ENCODE measurements around the gene HMCN1.

The HMCN1 gene

DNA sequence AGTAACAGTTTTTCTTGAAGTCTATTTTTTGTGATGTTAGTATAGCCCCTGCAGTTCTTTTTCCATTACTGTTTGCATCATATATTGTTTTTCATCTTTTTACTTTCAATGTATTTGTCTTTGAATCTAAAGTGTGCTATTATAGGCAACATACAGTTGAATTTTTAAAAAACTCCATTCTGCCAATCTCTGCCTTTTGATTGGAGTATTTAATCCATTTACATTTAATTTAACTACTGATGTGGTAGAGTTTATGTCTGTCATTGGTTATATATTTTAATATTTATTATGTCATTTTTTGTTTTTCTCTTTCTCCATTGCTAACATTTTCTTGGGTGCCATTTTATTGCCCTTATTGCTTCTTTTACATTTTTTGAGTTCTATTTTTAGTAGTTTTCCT lies 296.3 kb downstream of the HMCN1 start:
- DNase-seq (ENCODE audit: low spot score), result no peak

DNA sequence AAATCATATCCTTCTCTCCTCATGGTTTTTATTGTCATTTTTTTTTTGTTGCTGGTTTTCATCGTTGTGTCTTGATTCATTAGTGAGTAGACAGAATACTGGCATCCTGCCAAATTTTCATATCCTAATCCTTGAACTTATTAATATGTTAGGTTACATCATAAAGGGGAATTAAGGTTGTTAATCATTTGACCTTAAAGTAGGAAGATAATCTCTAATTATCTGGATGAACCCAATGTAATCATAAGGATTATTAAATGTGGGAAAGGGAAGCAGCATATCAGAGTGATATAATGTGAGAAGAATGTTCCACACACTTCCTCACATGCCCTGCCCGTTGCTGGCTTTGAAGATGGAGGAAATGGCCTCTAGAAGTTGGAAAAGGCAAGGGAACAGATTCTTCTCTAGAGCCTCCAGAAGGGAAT lies 299.7 kb downstream of the HMCN1 start:
- DNase-seq (ENCODE audit: low spot score), result no peak

DNA sequence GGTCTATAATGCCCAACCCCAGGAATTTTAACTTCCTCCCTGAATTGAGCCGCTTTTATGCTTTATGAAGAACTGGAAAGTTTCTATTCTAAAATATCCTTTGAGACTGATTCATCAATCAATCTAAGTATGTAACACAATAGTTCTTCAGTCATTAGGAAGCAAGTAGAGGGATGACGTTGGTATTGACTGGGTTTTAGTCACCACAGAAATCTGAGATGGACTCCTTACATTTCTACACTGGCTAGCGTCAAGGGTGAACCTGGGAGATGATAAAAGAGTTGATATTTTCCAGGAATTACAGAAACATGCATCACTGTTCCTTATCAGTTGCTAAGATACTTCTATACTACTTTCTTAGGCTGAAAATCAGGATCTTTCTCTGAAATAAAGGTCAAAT lies 308.0 kb downstream of the HMCN1 start:
- no peak for DNase-seq (ENCODE audit: low spot score)

DNA sequence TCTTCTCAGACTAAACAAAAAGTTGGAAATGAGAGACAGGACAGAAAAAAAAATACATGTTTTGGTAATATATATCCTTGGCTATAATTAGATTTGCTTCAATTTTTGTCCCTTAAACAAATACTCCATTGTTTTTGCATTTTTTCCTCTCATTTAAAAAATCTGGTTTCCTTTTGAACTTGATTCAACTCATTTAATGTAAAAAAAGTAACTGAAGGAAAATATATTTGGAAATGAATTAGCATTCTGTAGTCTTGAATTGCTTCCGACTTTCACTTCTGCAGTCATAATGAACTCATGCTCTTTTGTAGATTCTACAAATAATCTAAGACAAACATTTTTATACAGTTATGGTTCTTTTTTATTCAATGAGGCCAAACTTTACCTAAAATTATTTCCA lies 309.1 kb downstream of the HMCN1 start:
- no peak for DNase-seq (ENCODE audit: low spot score)

DNA sequence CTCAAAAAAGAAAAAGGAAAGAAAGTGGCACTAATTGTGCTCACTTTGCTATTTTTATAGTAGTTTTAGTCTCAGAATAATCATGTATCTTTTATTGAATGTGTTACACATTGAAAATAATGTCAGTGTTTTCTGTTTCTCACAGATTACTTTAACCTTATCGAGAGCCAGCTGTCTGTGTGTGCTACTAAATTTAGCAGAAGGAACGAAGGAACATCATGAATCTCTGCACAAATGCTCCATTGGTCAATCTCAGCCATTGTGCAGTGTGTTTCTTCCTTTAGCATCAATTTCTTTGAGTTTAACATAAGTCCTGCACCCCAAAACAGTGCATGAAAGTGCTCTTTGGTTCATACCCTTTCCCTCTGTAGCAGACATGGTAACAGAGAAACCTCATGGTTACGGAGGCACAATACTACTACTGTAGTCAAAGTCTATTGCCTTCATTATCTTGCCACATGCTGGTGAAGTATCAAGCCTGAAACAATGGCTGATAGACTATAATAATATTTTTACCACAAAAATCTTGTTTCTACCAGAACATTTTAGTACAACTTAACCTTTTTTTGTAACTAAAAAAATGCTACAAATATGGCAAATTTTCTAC lies 310.0 kb downstream of the HMCN1 start:
- no peak for DNase-seq (ENCODE audit: low spot score)

DNA sequence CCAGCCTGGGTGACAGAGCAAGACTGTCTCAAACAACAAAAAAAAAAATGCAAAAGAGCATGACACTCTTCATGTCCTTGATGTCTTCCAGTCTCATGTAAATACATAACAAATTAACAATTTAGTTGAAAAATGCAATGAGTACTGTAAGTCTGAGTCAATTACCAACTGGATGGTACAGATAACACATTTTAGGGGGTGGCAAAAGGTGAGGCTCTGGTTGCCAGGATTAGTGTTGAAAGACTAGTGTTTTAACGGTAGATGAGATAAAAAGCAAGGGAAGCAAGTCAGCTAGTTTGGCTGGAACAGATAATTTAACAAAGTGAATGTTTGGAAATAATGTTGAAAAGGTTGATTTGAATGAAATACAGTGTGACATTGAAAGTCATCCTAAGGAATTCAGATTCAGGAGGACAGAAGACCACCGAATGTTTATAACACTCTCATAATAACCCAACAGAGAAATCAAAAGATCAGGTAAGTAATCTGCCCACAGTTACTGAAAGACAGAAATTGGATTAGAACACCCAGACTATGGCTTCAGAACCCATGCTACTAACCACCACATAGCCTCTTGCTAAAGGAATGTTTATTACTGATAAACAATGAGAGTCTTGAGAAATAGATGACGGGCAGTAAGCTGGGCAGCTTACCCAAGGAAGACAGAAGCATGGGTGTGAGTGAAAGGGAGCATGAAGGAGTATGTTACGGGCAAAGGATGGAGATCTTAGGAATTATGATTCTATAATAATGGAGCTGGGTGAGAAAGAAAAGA lies 312.4 kb downstream of the HMCN1 start:
- no peak for DNase-seq (ENCODE audit: low spot score)

DNA sequence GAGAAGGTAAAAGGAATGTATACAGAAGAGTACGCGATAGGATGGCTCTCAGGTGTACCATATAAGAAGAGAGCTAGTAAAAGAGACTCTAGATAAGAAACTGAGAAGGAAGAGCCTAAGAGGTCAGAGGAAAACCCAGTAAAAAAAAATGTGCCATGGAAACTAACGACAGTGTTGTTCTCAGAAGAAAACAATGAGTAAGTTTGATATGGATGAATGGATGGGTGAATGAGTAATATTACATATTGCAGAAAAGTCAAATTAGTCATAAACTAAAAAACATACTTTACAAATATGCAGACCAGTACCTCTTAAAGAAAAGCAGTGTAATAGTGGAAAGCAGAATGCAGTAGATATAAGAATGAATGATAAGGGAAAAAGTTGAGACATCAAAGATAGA lies 316.2 kb downstream of the HMCN1 start:
- DNase-seq (ENCODE audit: low spot score), result no peak

DNA sequence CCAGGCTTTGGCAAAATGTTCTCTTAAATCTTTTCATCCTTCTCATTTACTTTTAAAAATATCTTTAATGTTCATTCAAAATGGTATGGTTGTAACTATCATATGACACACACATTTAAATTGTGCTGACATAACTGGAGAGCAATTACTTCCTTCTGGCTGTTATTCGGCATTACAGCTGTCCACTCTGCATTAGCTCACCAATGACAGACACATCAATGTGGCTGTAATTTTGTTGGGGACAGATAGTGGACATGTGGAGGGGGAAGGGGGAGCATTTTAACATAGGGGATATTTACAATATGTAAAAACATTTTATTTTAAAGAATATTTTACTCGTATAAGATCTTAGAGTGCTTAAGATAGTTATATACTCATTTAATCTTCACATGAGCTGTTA lies 319.8 kb downstream of the HMCN1 start:
- no peak for DNase-seq (ENCODE audit: low spot score)

DNA sequence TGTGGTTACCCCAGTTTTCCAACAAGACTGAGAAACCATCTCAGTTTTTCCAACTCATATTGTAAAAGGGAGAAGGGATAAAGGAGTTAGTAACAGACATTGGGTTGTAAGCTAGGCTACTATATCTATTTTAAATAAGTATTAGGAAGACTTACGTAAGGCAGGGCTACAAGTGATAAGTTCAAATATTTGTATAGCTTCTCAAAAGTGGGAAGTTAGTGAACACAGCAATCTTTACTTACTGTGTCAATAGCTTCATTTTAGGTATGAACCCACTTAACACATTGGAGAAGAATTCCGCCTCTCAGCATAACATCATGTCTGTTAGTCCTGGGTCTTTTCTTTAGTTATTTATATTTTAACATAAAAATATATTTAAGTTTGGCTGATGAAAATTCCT lies 320.7 kb downstream of the HMCN1 start:
- no peak for DNase-seq (ENCODE audit: low spot score)

DNA sequence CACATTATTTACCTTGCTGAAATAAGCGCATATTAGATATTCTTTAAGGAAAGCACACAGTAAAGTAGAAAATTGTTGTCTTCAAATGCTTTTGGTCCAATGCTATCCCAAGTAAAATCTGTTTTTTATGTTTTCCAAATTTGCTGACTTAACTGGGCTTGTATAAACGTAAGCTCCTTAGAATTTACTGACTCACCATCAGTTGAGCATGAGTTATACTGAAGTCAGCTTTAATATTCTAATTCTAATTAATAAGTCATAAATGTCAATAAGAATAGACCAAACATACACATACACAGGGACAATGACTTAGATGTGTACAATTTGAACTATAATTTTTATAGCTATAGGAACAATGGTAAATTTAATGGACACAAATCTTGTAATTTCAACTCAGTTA lies 321.7 kb downstream of the HMCN1 start:
- DNase-seq (ENCODE audit: low spot score), result no peak

DNA sequence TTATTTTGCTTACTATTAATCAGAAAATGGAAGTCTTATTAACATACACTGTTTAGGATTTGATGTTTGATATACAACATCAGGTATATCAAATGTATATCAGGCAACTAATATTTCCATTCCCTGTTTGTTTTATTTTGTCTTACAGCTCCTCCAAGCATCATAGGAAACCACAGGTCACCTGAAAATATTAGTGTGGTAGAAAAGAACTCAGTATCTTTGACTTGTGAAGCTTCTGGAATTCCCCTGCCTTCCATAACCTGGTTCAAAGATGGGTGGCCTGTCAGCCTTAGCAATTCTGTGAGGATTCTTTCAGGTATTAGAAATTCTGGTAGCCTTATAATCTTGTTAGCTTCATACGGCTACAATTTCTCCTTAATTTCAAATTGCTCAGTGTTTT lies 322.9 kb downstream of the HMCN1 start:
- no peak for DNase-seq (ENCODE audit: low spot score)

DNA sequence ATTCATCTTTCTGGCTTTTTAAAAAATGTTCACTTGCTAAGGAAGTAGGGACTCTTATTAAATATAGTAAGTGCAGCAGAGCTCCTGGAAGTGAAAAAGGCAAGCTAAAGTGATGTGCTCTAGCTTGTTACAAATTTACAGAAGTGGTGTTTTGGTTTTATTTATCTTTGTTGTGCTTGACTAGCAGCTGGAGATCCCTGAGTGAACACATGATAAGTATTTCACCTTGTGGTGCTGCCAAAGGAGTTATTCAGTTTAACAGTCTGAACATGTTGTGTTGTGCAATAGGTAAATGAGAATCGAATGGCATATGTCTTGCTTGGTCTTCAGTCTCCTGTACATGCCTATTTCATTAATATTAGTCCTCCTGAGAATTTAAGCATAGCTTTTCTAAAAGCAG lies 325.1 kb downstream of the HMCN1 start:
- DNase-seq (ENCODE audit: low spot score), result no peak

DNA sequence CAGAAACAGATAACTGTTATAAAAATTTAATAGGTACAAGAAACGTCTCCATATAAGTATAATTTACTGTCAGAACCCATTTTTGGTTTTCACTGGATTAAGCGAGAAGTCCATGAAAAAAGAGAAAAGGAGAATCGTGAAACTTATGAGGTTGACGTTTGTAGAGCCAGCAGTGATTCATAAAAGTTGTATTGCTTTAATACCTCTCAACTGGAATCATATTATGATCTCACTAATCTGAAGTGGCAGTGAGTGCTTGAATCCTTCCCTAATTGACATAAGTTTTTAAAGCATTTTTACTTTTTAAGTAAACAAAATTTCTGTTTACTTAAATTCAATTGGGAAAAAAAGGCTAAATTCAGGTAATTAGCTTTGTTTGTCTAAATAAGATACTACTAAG lies 325.6 kb downstream of the HMCN1 start:
- DNase-seq (ENCODE audit: low spot score), result no peak

DNA sequence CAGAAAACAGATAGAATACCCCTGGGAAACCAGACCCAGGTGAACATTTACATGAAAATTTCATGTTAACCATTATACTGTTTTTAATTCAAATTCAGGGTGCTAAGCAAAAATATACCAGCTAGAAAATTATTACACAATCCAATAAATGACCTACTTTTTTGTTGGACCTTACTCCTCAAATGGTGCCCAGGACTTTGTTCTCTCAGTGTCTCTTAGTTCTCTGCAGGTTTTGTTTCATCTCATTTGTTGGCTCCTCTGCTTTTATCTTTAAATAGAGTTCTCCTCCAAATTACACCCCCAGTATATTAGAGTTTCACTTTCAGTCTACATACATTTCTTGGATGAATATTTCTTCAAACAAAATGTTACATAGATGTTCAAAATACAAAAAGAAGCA lies 326.0 kb downstream of the HMCN1 start:
- no peak for DNase-seq (ENCODE audit: low spot score)

DNA sequence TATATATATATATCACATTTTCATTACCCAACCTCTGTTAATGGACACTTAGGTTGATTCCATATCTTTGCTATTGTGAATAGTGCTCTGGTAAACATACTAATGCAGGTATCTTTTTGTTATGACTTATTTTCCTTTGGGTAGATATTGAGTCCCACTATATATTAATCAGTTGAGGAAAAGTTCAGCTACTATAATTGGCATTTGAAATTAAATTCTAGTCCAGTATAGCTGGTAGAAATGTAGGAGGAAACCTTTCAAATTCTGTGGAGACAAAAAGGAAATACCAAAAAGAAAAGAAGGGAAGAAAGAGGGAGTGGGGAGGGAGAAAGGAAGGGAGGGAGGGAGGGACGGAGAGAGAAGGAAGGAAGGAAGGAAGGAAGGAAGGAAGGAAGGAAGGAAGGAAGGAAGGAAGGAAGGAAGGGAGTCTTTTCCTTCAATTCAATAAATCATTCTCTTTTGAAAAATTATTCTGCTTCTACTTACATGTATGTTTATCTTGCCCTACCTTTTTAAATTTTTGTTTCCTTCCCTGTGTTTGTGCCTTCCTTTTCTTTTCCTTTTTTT lies 329.0 kb downstream of the HMCN1 start:
- no peak for DNase-seq (ENCODE audit: low spot score)

DNA sequence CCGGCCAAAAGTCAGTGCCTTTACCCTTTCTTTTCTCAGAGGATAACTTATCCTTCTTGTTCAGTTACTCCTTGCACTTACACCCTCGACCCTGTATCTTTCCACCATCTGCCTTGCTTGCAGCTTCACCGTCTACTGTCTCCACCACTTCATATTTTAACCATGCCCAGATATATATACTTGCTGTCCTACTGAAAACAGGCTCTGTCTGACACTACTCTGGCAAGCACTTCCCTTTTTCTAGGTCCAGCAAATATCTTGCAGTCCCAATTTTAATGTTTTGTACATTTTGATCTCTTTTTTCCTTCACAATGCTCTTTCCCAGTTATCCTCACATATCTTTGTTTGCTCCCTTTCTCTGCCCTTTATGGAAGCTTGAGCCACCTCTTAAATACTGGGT lies 332.2 kb downstream of the HMCN1 start:
- DNase-seq (ENCODE audit: low spot score), result no peak

DNA sequence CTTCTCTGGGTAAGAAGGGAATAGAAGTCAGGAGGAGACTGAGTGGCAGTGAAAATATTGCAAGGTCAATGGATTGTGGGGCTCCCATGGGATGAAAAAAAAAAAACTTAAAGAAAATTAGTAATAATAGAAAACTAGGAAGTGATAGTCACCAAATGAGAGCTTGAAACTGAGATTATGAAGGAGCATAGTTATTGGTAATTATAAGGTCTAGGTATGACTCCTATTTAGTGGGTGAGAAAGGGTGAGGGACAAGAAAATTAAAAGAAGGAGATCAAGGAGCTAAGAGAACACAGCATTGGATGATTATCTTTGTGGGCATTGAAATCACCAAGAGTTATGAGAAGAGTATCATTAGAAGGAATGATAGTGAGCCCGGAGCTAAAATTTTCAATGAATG lies 339.5 kb downstream of the HMCN1 start:
- DNase-seq (ENCODE audit: low spot score), result no peak

DNA sequence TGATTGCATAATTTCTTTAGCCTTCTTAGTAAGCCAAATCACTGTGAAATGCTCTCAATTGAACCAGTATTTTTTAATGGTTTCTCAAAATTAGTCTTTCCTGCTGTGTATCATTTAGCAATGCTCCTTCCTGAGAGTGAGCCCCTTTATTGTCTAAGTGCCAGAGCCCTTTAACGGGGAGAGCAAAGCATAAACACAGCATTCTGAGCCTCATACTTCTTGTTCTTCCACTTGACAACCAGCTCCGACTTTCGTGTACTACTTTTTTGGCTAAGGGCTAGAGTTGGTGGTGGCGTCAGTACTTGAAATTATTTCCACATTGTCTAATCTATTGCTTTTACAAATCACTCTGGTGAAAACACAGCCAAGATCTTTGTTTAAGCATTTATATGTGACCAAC lies 341.8 kb downstream of the HMCN1 start:
- no peak for DNase-seq (ENCODE audit: low spot score)

DNA sequence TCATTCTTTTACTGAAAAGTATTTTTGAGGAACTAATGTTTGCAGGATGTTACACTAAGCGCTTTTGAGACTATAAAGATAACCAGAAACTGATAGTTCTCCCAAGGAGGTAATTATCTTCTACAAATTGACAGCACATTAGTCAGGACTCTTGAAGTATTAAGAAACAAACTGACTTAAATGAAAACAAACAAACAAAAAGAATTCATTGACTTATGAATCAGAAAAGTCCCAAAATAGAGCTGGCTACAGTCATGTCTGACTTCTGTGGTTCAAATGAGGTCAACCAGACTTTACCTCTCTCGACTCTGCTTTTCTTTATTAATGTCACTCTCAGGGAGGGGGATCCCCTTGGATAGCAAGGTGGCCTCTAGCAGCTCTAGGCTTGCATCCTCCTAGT lies 344.1 kb downstream of the HMCN1 start:
- DNase-seq (ENCODE audit: low spot score), result no peak

DNA sequence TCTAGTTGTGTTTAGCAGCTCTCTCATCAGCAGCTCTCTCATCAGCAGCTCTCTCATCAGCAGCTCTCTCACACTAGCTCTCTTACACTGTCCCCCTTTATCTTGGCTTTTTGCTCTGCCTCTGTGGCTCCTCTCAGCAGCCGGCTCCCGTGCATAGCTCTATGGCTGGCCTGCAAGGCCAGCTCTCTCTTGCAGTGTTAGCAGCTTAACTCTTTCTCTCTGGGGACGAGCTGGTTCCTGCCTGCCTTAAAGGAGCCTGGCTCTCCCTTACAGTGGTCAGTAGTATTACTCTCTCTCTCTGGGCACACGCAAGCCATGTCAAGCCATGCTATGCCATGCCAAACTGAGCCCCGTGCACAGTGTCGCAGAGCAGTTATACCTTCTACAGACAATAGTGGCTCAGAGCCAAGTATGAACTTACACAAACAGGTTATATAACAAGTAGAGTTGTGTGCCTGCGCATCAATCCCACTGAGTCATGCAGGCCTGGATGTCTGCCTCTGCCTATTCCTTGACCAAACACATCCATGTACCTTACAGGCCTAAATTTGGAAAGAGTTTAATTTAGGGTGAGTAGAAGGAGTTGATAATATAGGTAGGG lies 345.0 kb downstream of the HMCN1 start:
- no peak for DNase-seq (ENCODE audit: low spot score)

DNA sequence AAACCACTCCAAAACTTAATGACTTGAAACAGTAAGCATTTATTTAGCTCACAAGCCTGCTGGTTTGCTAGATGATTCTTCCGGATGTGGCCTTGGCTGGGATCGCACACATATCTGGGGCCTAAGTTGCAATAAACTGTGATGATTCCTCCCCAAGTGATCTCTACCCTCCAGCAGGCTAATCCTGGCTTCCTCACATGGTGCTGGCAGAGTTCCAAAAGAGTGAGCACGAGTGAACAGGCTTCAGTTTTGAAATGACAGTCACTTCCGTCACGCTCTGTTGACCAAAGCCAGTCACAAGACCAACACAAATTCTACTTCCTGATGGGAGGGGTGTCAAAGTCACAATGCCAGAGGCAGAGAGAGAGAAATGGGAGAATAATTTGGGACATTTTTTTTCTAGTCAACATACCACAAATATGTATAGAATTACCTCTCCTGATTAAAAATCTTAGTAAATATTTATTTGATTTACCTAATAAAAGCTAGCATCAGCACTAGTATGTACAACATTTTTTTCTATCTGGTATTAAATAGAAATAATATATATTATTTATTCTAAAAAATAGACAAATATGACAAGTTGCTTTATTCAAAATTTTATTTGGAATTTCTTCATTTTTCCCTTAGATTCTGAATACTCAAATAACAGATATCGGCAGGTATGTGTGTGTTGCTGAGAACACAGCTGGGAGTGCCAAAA lies 348.2 kb downstream of the HMCN1 start:
- peak; percentile 100 for DNase-seq (ENCODE audit: low spot score)

DNA sequence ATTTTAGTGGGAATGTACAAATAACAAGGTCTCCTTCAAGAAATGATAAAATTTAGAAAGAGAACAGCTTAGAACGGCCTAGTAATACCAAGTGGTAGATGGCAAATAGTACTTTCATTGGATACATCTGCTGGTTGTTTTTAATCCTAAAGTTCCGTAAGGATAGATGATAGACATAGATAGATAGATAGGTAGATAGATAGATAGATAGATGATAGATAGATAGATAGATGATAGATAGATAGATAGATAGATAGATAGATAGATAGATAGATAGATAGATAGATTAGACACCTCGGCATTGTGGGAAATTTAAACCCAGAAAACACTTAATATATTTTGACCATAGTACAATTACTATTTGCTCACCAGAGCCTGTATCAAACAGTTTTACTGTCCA lies 352.4 kb downstream of the HMCN1 start:
- no peak for DNase-seq (ENCODE audit: low spot score)

DNA sequence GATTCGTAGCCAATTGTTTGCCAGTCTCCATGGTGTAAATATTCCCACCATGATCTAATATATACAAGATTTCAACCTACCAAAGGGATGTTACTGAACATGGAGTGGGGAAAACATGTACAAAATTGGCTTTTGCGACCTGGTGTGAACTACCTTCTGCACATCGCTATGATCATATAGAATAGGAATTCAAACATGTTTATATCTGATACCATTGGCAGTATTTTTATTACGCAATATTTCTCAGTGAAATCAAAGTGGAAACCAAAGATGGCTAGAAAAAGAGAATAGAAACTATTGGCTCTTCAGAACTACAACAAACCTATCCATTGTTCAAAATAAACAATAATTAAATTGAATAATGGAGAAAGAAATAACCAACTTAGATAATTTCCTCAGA lies 355.7 kb downstream of the HMCN1 start:
- no peak for DNase-seq (ENCODE audit: low spot score)

Data from kidney capillary endothelial cell (primary cell).